Astrocyte of the spinal cord (primary cell): ENCODE measurements around the gene NCKAP5.

Experiments used
- DNase-seq: peaks from one replicate; pipeline ENCODE4 v3.0.0; 2011; ENCODE audit warnings: low read depth, low spot score
- H3K4me3 ChIP-seq: 2 replicates; pipeline ENCODE4 v1.5.1; 2011; ENCODE audit warnings: low read depth, mild to moderate bottlenecking, low read length, moderate library complexity
- in situ Hi-C: cut with HindIII; loops from 2 replicates; pipeline ENCODE4 v1.10.0; 2017; ENCODE audit warnings: low sequenced_read_pairs
- TF ChIP-seq, protein P1 (sequence below): IDR thresholded peaks from 2 replicates; pipeline ENCODE4 v1.5.1; 2012; ENCODE audit warnings: low read depth, mild to moderate bottlenecking, low read length, inconsistent platforms

The NCKAP5 gene

DNA sequence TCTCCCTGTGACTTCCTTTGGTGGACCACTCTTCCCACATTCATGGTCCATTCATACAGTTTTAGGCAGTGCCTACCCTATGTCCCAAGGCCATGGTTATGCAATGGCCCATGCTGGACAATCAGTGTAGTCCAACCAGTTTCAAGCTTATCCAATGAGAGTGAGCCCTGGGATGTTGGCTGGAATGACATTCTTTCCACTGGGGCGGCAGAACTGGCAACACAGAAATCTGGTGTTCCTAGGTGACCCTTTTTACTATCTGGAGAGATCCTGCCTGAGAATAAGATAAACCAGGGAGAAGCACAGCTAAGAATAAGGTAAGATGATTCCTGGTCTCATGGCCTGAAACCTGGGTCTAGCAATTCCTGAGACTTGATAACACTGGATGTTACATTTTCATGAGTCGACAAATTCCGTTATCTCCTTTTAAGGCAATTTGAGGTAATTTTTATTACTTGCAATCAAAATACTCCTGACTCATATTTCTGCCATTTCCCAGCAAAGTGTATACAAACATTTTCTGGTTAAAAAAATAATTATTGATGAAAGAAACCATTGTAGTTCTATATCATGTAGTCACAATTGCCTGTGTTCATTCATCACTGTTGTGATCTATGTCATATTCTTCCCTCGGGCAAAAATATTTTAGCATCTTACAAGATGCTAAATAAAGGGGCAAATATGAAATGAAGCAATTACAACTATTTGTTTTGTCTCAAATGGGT is 626.8 kb downstream of the NCKAP5 start:
- H3K4me3 ChIP-seq = no peak overlapping the region
- no peak for DNase-seq
- in situ Hi-C loops = no loop called here
- TF ChIP-seq, protein P1, sequence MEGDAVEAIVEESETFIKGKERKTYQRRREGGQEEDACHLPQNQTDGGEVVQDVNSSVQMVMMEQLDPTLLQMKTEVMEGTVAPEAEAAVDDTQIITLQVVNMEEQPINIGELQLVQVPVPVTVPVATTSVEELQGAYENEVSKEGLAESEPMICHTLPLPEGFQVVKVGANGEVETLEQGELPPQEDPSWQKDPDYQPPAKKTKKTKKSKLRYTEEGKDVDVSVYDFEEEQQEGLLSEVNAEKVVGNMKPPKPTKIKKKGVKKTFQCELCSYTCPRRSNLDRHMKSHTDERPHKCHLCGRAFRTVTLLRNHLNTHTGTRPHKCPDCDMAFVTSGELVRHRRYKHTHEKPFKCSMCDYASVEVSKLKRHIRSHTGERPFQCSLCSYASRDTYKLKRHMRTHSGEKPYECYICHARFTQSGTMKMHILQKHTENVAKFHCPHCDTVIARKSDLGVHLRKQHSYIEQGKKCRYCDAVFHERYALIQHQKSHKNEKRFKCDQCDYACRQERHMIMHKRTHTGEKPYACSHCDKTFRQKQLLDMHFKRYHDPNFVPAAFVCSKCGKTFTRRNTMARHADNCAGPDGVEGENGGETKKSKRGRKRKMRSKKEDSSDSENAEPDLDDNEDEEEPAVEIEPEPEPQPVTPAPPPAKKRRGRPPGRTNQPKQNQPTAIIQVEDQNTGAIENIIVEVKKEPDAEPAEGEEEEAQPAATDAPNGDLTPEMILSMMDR = no peak

DNA sequence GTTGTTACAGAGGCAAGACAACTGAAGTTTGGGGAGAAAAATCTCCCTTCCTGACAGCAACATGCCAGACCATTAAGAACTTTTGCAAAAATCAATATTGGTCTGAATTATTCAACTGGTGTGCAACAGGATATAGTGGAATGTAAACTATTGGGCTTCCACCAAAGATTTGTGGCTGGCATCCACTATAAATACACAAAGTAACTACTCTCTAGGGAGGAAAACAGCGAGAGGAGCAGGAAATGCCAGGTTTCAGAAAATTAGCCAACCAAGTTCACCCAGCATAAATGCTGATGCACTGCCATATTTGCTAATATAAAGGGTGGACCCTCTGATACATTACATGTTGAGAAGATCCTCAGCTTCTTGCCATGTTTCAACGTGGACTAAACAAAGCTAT is 630.6 kb downstream of the NCKAP5 start:
- peak; percentile 53 for DNase-seq
- in situ Hi-C loops = no loop called here
- TF ChIP-seq, protein P1 = no peak
- no peak overlapping the region for H3K4me3 ChIP-seq

DNA sequence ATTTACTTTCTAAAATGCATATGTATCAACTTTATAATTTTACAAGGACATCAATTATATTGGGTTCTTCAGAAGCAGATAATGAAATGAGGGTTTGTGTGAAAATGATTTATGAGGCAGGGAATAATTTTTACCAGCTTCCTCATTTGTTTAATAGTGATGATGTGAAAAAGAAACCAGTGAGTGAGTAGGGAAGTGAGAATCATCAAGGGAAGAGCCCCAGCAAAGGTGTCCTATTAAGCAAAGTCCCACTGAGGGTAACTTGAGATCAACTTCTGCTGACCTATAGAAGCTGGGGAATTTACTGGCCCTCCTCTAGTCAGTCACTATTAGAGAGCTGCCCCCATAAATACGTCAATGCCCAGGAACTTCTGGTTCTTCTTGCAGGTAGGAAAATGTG is 631.5 kb downstream of the NCKAP5 start:
- in situ Hi-C loops = no loop called here
- H3K4me3 ChIP-seq = no peak overlapping the region
- no peak for DNase-seq
- TF ChIP-seq, protein P1 = no peak

DNA sequence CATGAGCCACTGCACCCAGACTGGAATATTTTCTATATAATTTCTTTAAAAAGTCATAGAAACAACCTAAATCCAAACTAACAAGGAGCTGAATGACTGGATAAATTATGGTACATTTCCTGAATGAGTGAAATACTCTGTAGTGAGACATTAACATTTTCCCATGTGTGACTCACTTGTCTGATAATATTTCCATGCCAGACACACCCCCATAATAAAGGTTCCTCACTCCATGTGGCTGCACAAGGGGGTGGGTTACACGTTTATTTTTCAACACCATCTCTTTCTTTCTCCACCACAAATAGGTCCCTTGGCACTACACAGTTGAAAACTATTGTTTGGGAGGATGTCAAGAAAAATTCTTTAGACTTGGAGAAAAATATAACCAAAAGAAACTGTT is 632.0 kb downstream of the NCKAP5 start:
- in situ Hi-C loops = no loop called here

DNA sequence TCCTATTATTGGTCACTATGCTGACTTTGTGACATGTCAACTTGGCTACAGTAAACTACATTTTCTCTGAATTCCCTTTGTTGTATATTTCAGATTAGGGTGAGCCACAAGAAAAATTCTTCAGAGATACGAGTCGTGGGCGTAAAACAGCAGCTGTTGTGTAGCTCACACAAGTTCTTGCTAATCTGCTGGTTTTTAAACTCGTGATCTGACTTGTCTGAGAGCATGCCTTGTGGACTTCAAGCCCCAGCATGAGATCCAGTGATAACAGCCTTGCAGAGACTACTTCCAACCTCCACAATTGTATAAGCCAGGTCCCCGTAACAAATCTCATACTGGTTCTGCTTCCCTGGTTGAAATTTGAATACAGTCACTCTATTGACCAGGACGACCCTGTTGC is 638.5 kb downstream of the NCKAP5 start:
- in situ Hi-C loops = no loop called here
- DNase-seq = no peak
- TF ChIP-seq, protein P1 = no peak
- H3K4me3 ChIP-seq = no peak overlapping the region

More for the DNA sequence above, 632.0 kb downstream of the NCKAP5 start:
- TF ChIP-seq, protein P1 = no peak
- no peak overlapping the region for H3K4me3 ChIP-seq
- DNase-seq = peak; percentile 32

DNA sequence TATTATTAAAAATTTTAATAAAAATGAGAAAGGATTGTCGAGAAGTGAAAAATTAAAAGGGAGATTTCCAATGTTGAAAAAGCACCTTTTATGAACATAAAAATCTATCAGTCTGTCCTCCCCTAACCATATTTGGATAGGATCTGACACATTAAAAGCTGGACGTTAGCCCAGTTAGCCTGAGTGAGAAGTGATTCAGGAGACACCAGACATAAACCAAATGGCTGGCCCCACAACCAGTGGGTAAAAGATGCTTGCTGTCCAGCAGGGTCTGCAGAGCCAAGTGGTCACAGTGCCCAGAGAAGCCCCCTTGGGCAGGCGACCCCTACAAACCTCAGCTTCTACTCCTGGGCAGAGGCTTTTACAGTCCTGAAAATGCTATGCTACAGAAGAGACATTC is 644.5 kb downstream of the NCKAP5 start:
- TF ChIP-seq, protein P1 = no peak
- in situ Hi-C loops = no loop called here
- DNase-seq = peak; percentile 74
- H3K4me3 ChIP-seq = no peak overlapping the region
